ENCODE data around the gene EXOSC5. TPM values are rescaled to one million over a fixed set of nuclear protein-coding genes. Genes with fewer than 3 reads are reported as not detected.
"Not testable (repeated sequence)": the region's sequence is repeated elsewhere in the genome, so short reads cannot be mapped to it uniquely, and the experiment has no call there.

The EXOSC5 gene
- total RNA-seq, 1 experiment from 2014 or later, result 45.8 TPM

DNA sequence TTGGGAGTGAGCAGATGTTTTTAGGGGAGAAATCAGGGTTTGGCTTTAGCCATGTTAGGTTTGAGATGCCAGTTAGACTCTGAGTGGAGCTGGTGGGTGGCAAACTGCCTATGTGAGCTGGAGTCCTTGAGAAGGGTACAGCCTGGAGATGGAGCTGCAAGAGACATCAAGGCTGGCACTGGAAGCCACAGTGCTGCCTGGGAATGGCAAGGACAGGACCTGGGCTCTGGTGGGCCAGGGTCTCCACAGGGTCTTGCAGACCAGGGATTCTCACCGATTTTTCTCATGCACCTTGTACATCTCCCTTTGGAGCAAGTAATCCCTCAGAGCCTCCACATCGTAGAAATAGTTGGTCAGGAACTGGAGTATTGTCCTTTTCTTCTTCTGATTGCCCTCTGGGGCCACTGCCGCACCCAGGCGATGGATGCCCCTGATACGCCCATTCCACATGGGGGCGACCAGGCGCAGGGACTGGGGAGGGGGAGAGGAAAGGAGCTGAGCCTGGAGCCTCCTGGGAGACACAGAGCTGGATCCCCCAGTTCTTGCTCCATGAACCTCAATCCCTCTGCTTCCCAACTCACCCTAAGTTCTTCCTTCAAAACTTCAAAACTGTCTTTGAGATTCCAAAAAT lies 40.9 kb upstream of the EXOSC5 start:
- TF ChIP-seq, protein P1, sequence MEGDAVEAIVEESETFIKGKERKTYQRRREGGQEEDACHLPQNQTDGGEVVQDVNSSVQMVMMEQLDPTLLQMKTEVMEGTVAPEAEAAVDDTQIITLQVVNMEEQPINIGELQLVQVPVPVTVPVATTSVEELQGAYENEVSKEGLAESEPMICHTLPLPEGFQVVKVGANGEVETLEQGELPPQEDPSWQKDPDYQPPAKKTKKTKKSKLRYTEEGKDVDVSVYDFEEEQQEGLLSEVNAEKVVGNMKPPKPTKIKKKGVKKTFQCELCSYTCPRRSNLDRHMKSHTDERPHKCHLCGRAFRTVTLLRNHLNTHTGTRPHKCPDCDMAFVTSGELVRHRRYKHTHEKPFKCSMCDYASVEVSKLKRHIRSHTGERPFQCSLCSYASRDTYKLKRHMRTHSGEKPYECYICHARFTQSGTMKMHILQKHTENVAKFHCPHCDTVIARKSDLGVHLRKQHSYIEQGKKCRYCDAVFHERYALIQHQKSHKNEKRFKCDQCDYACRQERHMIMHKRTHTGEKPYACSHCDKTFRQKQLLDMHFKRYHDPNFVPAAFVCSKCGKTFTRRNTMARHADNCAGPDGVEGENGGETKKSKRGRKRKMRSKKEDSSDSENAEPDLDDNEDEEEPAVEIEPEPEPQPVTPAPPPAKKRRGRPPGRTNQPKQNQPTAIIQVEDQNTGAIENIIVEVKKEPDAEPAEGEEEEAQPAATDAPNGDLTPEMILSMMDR (IDR thresholded peaks at IDR 0.05; ENCODE audit: unreplicated experiment), result no peak
- H3K27ac Mint-ChIP-seq (ENCODE audit: low read depth, unreplicated experiment), result no peak overlapping the region
- no TSS peak for BruUV-seq (replicated peaks)
- H3K4me3 Mint-ChIP-seq (ENCODE audit: unreplicated experiment), result no peak overlapping the region
- no peak for DNase-seq (ENCODE audit: unreplicated experiment)
- ChIA-PET CTCF (interaction anchor here (0.6 to 1.5 kb wide), 4 partner anchors 11 to 745 kb away, joined by 3 to 5 read pairs (median 4); no protein-coding TSS in a partner anchor), POLR2A (interaction anchor here (0.6 to 2.6 kb wide), 4 partner anchors 11 to 127 kb away, joined by 3 to 12 read pairs (median 7); partner anchors contain the start of genes B3GNT8, BCKDHA and CCDC97)
- peaks cover 4% of the 10 kb centered on the region for H3K27me3 Mint-ChIP-seq (ENCODE audit: insufficient read depth, unreplicated experiment)
- H3K36me3 Mint-ChIP-seq (ENCODE audit: insufficient read depth, unreplicated experiment), result peaks cover 23% of the 10 kb centered on the region
- intact Hi-C loops (cut with micrococcal nuclease), result no loop called here
- H3K4me1 Mint-ChIP-seq (ENCODE audit: insufficient read depth, unreplicated experiment), result peaks cover 13% of the 10 kb centered on the region
- no peaks in the 10 kb centered on the region for H3K9me3 Mint-ChIP-seq (ENCODE audit: unreplicated experiment)

DNA sequence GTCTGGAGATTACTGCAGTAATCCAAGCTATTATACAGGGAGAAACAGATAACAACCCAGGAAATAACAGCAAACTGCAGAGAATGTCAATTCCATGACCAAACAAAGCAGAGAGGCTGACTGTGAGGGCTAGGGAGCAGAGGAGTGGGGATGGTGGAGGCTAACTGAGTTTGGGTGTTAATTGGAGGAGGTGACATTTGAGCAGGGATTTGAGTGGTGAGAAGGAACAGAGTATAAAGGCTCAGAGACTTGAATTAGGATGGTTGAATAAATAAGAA lies 39.5 kb upstream of the EXOSC5 start:
- no peaks in the 10 kb centered on the region for H3K9me3 Mint-ChIP-seq (ENCODE audit: unreplicated experiment)
- ChIA-PET POLR2A (interaction anchor here (0.6 to 1.6 kb wide), 3 partner anchors 10 to 184 kb away, joined by 3 read pairs; partner anchors contain the start of gene B3GNT8), CTCF (interaction anchor here (0.7 to 1.5 kb wide), 2 partner anchors 13 to 128 kb away, joined by 3 to 6 read pairs; no protein-coding TSS in a partner anchor)
- peaks cover 11% of the 10 kb centered on the region for H3K4me1 Mint-ChIP-seq (ENCODE audit: insufficient read depth, unreplicated experiment)
- peaks cover 31% of the 10 kb centered on the region for H3K36me3 Mint-ChIP-seq (ENCODE audit: insufficient read depth, unreplicated experiment)
- H3K27ac Mint-ChIP-seq (ENCODE audit: low read depth, unreplicated experiment), result no peak overlapping the region
- no peaks in the 10 kb centered on the region for H3K27me3 Mint-ChIP-seq (ENCODE audit: insufficient read depth, unreplicated experiment)
- DNase-seq (ENCODE audit: unreplicated experiment), result no peak
- BruUV-seq (replicated peaks), result no TSS peak
- TF ChIP-seq, protein P1 (IDR thresholded peaks at IDR 0.05; ENCODE audit: unreplicated experiment), result no peak
- H3K4me3 Mint-ChIP-seq (ENCODE audit: unreplicated experiment), result no peak overlapping the region
- intact Hi-C loops (cut with micrococcal nuclease), result no loop called here

DNA sequence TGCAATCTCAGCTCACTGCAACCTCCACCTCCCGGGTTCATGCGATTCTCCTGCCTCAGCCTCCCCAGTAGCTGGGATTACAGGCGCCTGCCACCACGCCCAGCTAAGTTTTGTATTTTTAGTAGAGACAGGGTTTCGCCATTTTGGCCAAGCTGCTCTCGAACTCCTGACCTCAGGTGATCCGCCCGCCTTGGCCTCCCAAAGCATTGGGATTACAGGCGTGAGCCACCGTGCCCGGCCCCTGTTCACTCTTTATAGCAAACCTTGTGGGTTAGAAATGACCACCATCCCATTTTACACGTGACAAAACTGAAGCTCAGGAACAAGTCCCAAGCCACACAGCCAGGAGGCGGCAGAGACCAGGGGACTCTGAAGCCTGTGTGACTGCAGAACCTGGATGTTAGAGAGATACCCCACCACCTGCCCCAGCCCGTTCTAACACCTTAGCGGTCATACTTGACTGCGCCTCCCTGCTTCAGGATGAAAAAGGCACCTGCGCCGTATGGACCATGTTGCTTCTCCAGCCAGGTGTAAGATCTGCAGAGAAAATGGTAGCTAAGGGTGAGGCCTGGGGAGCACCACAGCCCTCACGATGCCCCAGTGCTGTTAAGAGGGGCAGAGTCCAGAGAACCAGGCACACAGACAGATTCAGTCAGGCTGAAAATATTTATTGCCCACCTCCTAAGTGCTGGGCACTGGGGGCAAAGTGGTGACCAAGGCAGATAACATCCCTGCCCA lies 38.9 kb upstream of the EXOSC5 start:
- H3K27me3 Mint-ChIP-seq (ENCODE audit: insufficient read depth, unreplicated experiment), result no peaks in the 10 kb centered on the region
- H3K27ac Mint-ChIP-seq (ENCODE audit: low read depth, unreplicated experiment), result no peak overlapping the region
- no peak overlapping the region for H3K4me3 Mint-ChIP-seq (ENCODE audit: unreplicated experiment)
- ChIA-PET POLR2A (interaction anchor here (0.6 to 1.6 kb wide), 3 partner anchors 9 to 184 kb away, joined by 3 read pairs; partner anchors contain the start of gene B3GNT8), CTCF (interaction anchor here (0.7 to 1.5 kb wide), 5 partner anchors 13 to 173 kb away, joined by 3 to 6 read pairs (median 4); no protein-coding TSS in a partner anchor)
- intact Hi-C loops (cut with micrococcal nuclease), result no loop called here
- H3K36me3 Mint-ChIP-seq (ENCODE audit: insufficient read depth, unreplicated experiment), result peaks cover 31% of the 10 kb centered on the region
- no TSS peak for BruUV-seq (replicated peaks)
- TF ChIP-seq, protein P1 (IDR thresholded peaks at IDR 0.05; ENCODE audit: unreplicated experiment), result no peak
- H3K9me3 Mint-ChIP-seq (ENCODE audit: unreplicated experiment), result no peaks in the 10 kb centered on the region
- no peak for DNase-seq (ENCODE audit: unreplicated experiment)
- H3K4me1 Mint-ChIP-seq (ENCODE audit: insufficient read depth, unreplicated experiment), result peaks cover 6% of the 10 kb centered on the region

DNA sequence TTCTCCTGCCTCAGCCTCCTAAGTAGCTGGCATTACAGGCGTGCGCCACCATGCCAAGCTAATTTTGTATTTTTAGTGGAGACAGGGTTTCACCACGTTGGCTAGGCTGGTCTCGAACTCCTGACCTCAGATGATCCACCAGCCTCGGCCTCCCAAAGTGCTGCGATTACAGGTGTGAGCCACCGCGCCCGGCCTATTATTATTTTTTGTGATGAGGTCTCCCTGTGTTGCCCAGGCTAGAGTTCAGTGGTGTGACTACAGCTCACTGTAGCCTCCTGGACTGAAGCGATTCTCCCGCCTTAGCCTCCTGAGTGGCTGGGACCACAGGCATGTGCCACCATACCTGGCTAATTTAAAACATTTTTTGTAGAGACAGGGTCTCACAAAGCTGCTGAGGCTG lies 38.2 kb upstream of the EXOSC5 start:
- H3K27ac Mint-ChIP-seq (ENCODE audit: low read depth, unreplicated experiment); DNase-seq (ENCODE audit: unreplicated experiment); H3K27me3 Mint-ChIP-seq (ENCODE audit: insufficient read depth, unreplicated experiment); H3K9me3 Mint-ChIP-seq (ENCODE audit: unreplicated experiment); BruUV-seq (replicated peaks); intact Hi-C loops (cut with micrococcal nuclease); H3K4me1 Mint-ChIP-seq (ENCODE audit: insufficient read depth, unreplicated experiment); H3K4me3 Mint-ChIP-seq (ENCODE audit: unreplicated experiment): not testable (repeated sequence)
- H3K36me3 Mint-ChIP-seq (ENCODE audit: insufficient read depth, unreplicated experiment), result peaks cover 31% of the 10 kb centered on the region
- CTCF ChIA-PET, result interaction anchor here (1.1 to 1.5 kb wide), 4 partner anchors 14 to 173 kb away, joined by 3 to 6 read pairs (median 4); no protein-coding TSS in a partner anchor
- POLR2A ChIA-PET, result interaction anchor here (0.9 kb wide), 1 partner anchor 425 kb away, joined by 3 read pairs; the partner anchor contains the start of gene RPS19
